SK-N-MC (cell line): ENCODE results near the gene GBX2.

ENCODE experiments used
- DNase-seq: peaks from one replicate; pipeline ENCODE4 v3.0.0-alpha.2; 2011; ENCODE audit warnings: low read depth, low spot score
- H3K27ac ChIP-seq: fragments of 200-600 bp; sonication (generic); 2 replicates; pipeline ENCODE4 v1.5.1; 2016; ENCODE audit warnings: mixed run types
- H3K36me3 ChIP-seq: fragments of 200-600 bp; sonication (generic); 2 replicates; pipeline ENCODE4 v1.6.1; 2017; ENCODE audit warnings: antibody characterized with exemption, low read length, mixed read lengths; ENCODE audit not compliant: insufficient read depth
- H3K4me3 ChIP-seq: fragments of 200-600 bp; sonication (generic); 2 replicates; pipeline ENCODE4 v1.5.1; 2016
- H3K9ac ChIP-seq: fragments of 200-600 bp; sonication (generic); 2 replicates; pipeline ENCODE4 v1.8.0; 2017; ENCODE audit warnings: mixed run types, mixed read lengths; ENCODE audit not compliant: insufficient read length
- H3K9me3 ChIP-seq: fragments of 200-600 bp; sonication (generic); 2 replicates; pipeline ENCODE4 v1.6.1; 2017; ENCODE audit warnings: low read depth, mild to moderate bottlenecking, antibody characterized with exemption, low read length, moderate library complexity, mixed read lengths
- EZH2 ChIP-seq: fragments of 200-600 bp; sonication (generic); IDR thresholded peaks from one replicate; pipeline ENCODE4 v1.6.1; 2017; ENCODE audit warnings: antibody characterized with exemption
- FOXP2 ChIP-seq: optimal IDR thresholded peaks from 2 replicates; pipeline ENCODE3; 2011; ENCODE audit warnings: mild to moderate bottlenecking, moderate library complexity; ENCODE audit not compliant: insufficient read depth; ENCODE audit errors: extremely low read length, control extremely low read depth
- POLR2AphosphoS5 ChIP-seq: IDR thresholded peaks from 2 replicates; pipeline ENCODE4 v1.6.1; 2012; ENCODE audit warnings: mild to moderate bottlenecking, low read depth, low read length, borderline replicate concordance

GBX2 gene

GRCh38 chr2:236128321-236128720, 39.9 kb downstream of the GBX2 start:
- no peak overlapping the region for H3K9ac ChIP-seq
- no peak for TF ChIP-seq EZH2
- no peak for TF ChIP-seq POLR2AphosphoS5
- TF ChIP-seq FOXP2: no peak
- DNase-seq: no peak
- H3K9me3 ChIP-seq: no peaks in the 10 kb centered on the region
- H3K4me3 ChIP-seq: no peak overlapping the region
- no peak overlapping the region for H3K27ac ChIP-seq
- H3K36me3 ChIP-seq: peaks cover 4% of the 10 kb centered on the region; the same call in 1 of the 2 replicates

GRCh38 chr2:236127010-236127409, 41.2 kb downstream of the GBX2 start:
- H3K27ac ChIP-seq: no peak overlapping the region
- TF ChIP-seq EZH2: no peak
- TF ChIP-seq FOXP2: no peak
- TF ChIP-seq POLR2AphosphoS5: no peak
- no peak overlapping the region for H3K9ac ChIP-seq
- peaks cover 4% of the 10 kb centered on the region; the same call in 1 of the 2 replicates for H3K36me3 ChIP-seq
- DNase-seq: no peak
- no peak overlapping the region for H3K4me3 ChIP-seq
- H3K9me3 ChIP-seq: no peaks in the 10 kb centered on the region

- no peak overlapping the region for H3K9ac ChIP-seq
- H3K27ac ChIP-seq: no peak overlapping the region
- peaks cover 4% of the 10 kb centered on the region; the same call in 1 of the 2 replicates for H3K36me3 ChIP-seq
- no peak for DNase-seq
- TF ChIP-seq POLR2AphosphoS5 (no peak), EZH2 (no peak), FOXP2 (no peak)
- no peaks in the 10 kb centered on the region for H3K9me3 ChIP-seq
- H3K4me3 ChIP-seq: no peak overlapping the region
Measured at GRCh38 chr2:236125541-236125940, 42.6 kb downstream of the GBX2 start.

- Histone ChIP-seq H3K9me3 (no peaks in the 10 kb centered on the region), H3K27ac (no peak overlapping the region), H3K36me3 (peaks cover 4% of the 10 kb centered on the region; the same call in 1 of the 2 replicates), H3K4me3 (no peak overlapping the region), H3K9ac (no peak overlapping the region)
- TF ChIP-seq EZH2 (no peak), POLR2AphosphoS5 (no peak), FOXP2 (no peak)
- no peak for DNase-seq
Measured at GRCh38 chr2:236124182-236124893, 43.8 kb downstream of the GBX2 start.

GRCh38 chr2:236123716-236124115, 44.5 kb downstream of the GBX2 start:
- Histone ChIP-seq H3K36me3 (peaks cover 4% of the 10 kb centered on the region; the same call in 1 of the 2 replicates), H3K27ac (no peak overlapping the region), H3K9ac (no peak overlapping the region), H3K9me3 (no peaks in the 10 kb centered on the region), H3K4me3 (no peak overlapping the region)
- DNase-seq: no peak
- TF ChIP-seq FOXP2: no peak
- TF ChIP-seq EZH2: no peak
- no peak for TF ChIP-seq POLR2AphosphoS5

- no peak overlapping the region for H3K27ac ChIP-seq
Measured at GRCh38 chr2:236122236-236122635, 46.0 kb downstream of the GBX2 start.

GRCh38 chr2:236121546-236121945, 46.6 kb downstream of the GBX2 start:
- Histone ChIP-seq H3K4me3 (no peak overlapping the region), H3K9ac (no peak overlapping the region), H3K27ac (no peak overlapping the region), H3K36me3 (peaks cover 4% of the 10 kb centered on the region; the same call in 1 of the 2 replicates), H3K9me3 (no peaks in the 10 kb centered on the region)
- TF ChIP-seq POLR2AphosphoS5 (no peak), FOXP2 (no peak), EZH2 (no peak)
- no peak for DNase-seq

More at GRCh38 chr2:236122236-236122635, 46.0 kb downstream of the GBX2 start:
- no peak overlapping the region for H3K4me3 ChIP-seq
- no peak for DNase-seq
- TF ChIP-seq POLR2AphosphoS5 (no peak), FOXP2 (no peak), EZH2 (no peak)
- H3K9ac ChIP-seq: no peak overlapping the region
- peaks cover 4% of the 10 kb centered on the region; the same call in 1 of the 2 replicates for H3K36me3 ChIP-seq
- H3K9me3 ChIP-seq: no peaks in the 10 kb centered on the region

- no peak for DNase-seq
- H3K9ac ChIP-seq: no peak overlapping the region
- H3K9me3 ChIP-seq: no peaks in the 10 kb centered on the region
- TF ChIP-seq POLR2AphosphoS5: no peak
- TF ChIP-seq FOXP2: no peak
- TF ChIP-seq EZH2: no peak
- H3K4me3 ChIP-seq: no peak overlapping the region
- H3K36me3 ChIP-seq: peaks cover 4% of the 10 kb centered on the region; the same call in 1 of the 2 replicates
- no peak overlapping the region for H3K27ac ChIP-seq
Measured at GRCh38 chr2:236120829-236121228, 47.4 kb downstream of the GBX2 start.

GRCh38 chr2:236120141-236120601, 48.0 kb downstream of the GBX2 start:
- Histone ChIP-seq H3K9me3 (no peaks in the 10 kb centered on the region), H3K27ac (no peak overlapping the region), H3K36me3 (peaks cover 4% of the 10 kb centered on the region; the same call in 1 of the 2 replicates), H3K4me3 (no peak overlapping the region), H3K9ac (no peak overlapping the region)
- TF ChIP-seq EZH2 (no peak), FOXP2 (no peak), POLR2AphosphoS5 (no peak)
- DNase-seq: no peak
